HCT116 (cell line): ENCODE measurements around the gene CEP72. TPM values are rescaled to one million over a fixed set of nuclear protein-coding genes. Genes with fewer than 3 reads are reported as not detected.

Experiments
- ATAC-seq: fragments of 200-7000 bp; cut with Tn5 transposase; 2 replicates; pipeline ENCODE4 v1.9.1; 2020; ENCODE audit warnings: mild to moderate bottlenecking, moderate library complexity
- BruUV-seq: library from RNA; stranded (reverse); fragments of 400-500 nt; replicated peaks from 2 replicates; lab custom pipeline; 2021; lab: Mats Ljungman, UMichigan
- CTCF ChIA-PET: fragments of 300-600 bp; sonication (Branson Sonifier 250); formaldehyde crosslinking; loops from one replicate; lab custom pipeline; 2021; ENCODE audit warnings: antibody characterized with exemption; lab: Charles Lee
- POLR2A ChIA-PET: fragments of 300-600, 350-600 bp; sonication (Branson Sonifier 250); formaldehyde crosslinking; loops from one replicate; lab custom pipeline; 2021; ENCODE audit warnings: antibody characterized with exemption; lab: Charles Lee
- RAD21 ChIA-PET, 2 experiments: fragments of 300-600 bp; sonication (Branson Sonifier 250); formaldehyde crosslinking; loops; one replicate each; lab custom pipeline; 2023; ENCODE audit warnings: low total read pairs in 2 of 2; ENCODE audit not compliant: uncharacterized antibody in 2 of 2, unreplicated experiment in 2 of 2, low non-redundant PET in 1 of 2; lab: Charles Lee
- DNase-seq: peaks from one replicate; pipeline ENCODE4 v3.0.0-alpha.2; 2010; ENCODE audit warnings: low read depth, low spot score
- H2AFZ ChIP-seq: fragments of 200-600 bp; shearing (Covaris generic), sonication (generic); 2 replicates; pipeline ENCODE4 v1.6.1; 2017; ENCODE audit warnings: low read depth, mixed run types, mixed read lengths, antibody characterized with exemption, low read length; ENCODE audit not compliant: poor library complexity, severe bottlenecking
- H3K27ac ChIP-seq: 2 replicates; pipeline ENCODE4 v1.5.1; 2012; ENCODE audit warnings: low read depth, low read length
- H3K27me3 ChIP-seq: fragments of 200-600 bp; sonication (generic); 2 replicates; pipeline ENCODE4 v1.6.1; 2016; ENCODE audit warnings: mixed run types, low read length, mixed read lengths; ENCODE audit not compliant: insufficient read depth
- H3K36me3 ChIP-seq, 2 experiments: fragments of 200-500 bp in 1 of 2; fragments of 200-600 bp in 1 of 2; sonication (Bioruptor generic) in 1 of 2; sonication (generic) in 1 of 2; 2 replicates each; pipeline versions ENCODE4 v1.5.1 to v1.6.1; 2014 to 2016; ENCODE audit warnings: low read length in 2 of 2, inconsistent platforms in 1 of 2, mixed read lengths in 1 of 2, mixed run types in 1 of 2; ENCODE audit not compliant: insufficient read depth in 2 of 2, control insufficient read depth in 1 of 2
- H3K4me1 ChIP-seq, 2 experiments: fragments of 200-600 bp in 1 of 2; sonication (generic) in 1 of 2; 2 replicates each; pipeline versions ENCODE4 v1.5.1 to v1.6.1; 2012 to 2017; ENCODE audit warnings: low read length in 2 of 2, inconsistent platforms in 1 of 2, mild to moderate bottlenecking in 1 of 2, mixed read lengths in 1 of 2, mixed run types in 1 of 2, moderate library complexity in 1 of 2; ENCODE audit not compliant: insufficient read depth in 2 of 2, control insufficient read depth in 1 of 2
- H3K4me2 ChIP-seq: fragments of 200-600 bp; sonication (generic); 2 replicates; pipeline ENCODE4 v1.6.1; 2017; ENCODE audit warnings: mixed run types, low read length, mixed read lengths
- H3K4me3 ChIP-seq, 2 experiments: fragments of 200-600 bp in 1 of 2; sonication (generic) in 1 of 2; replicated peaks in 1 of 2; 2 replicates each; pipeline ENCODE4 v1.5.1; 2011 to 2016; ENCODE audit warnings: low read length in 2 of 2, control low read depth in 1 of 2, low read depth in 1 of 2, mild to moderate bottlenecking in 1 of 2, mixed read lengths in 1 of 2, mixed run types in 1 of 2
- H3K79me2 ChIP-seq: fragments of 200-600 bp; sonication (generic); 2 replicates; pipeline ENCODE4 v1.6.1; 2017; ENCODE audit warnings: mild to moderate bottlenecking, mixed run types, low read length, moderate library complexity, mixed read lengths; ENCODE audit not compliant: insufficient read depth
- H3K9ac ChIP-seq: fragments of 200-600 bp; sonication (generic); 2 replicates; pipeline ENCODE4 v1.6.1; 2016; ENCODE audit warnings: low read length, mixed read lengths
- H3K9me2 ChIP-seq: fragments of 200-600 bp; sonication (generic), shearing (Covaris generic); 2 replicates; pipeline ENCODE4 v1.6.1; 2017; ENCODE audit warnings: mixed run types, mild to moderate bottlenecking, moderate library complexity; ENCODE audit not compliant: insufficient read depth
- H3K9me3 ChIP-seq, 2 experiments: fragments of 200-500 bp in 1 of 2; fragments of 200-600 bp in 1 of 2; sonication (Bioruptor generic) in 1 of 2; sonication (generic) in 1 of 2; 2 replicates each; pipeline ENCODE4 v1.6.1; 2014 to 2017; ENCODE audit warnings: low read length in 2 of 2, mixed read lengths in 2 of 2, inconsistent platforms in 1 of 2, low read depth in 1 of 2, mild to moderate bottlenecking in 1 of 2, mixed run types in 1 of 2, moderate library complexity in 1 of 2; ENCODE audit not compliant: control insufficient read depth in 1 of 2, insufficient read depth in 1 of 2
- H4K20me1 ChIP-seq: fragments of 200-600 bp; sonication (generic), shearing (Covaris generic); 2 replicates; pipeline ENCODE4 v1.6.1; 2017; ENCODE audit warnings: mixed run types, mild to moderate bottlenecking, moderate library complexity; ENCODE audit not compliant: insufficient read depth
- ATF3 ChIP-seq: IDR thresholded peaks from 2 replicates; pipeline ENCODE4 v1.6.1; 2012
- CBX3 ChIP-seq: IDR thresholded peaks from 2 replicates; pipeline ENCODE4 v1.6.1; 2012; ENCODE audit warnings: low read depth
- CEBPB ChIP-seq: IDR thresholded peaks from 2 replicates; pipeline ENCODE4 v1.6.1; 2012; ENCODE audit warnings: low read depth
- EGR1 ChIP-seq: IDR thresholded peaks from 2 replicates; pipeline ENCODE4 v1.6.1; 2012; ENCODE audit warnings: low read depth
- ELF1 ChIP-seq: IDR thresholded peaks from 2 replicates; pipeline ENCODE4 v1.6.1; 2012; ENCODE audit warnings: low read depth, borderline replicate concordance
- EZH2phosphoT487 ChIP-seq: fragments of 200-600 bp; IDR thresholded peaks from 2 replicates; pipeline ENCODE4 v1.6.1; 2018; ENCODE audit warnings: antibody characterized with exemption, borderline replicate concordance
- FOSL1 ChIP-seq: IDR thresholded peaks from 2 replicates; pipeline ENCODE4 v1.6.1; 2012; ENCODE audit warnings: low read depth
- SIN3A ChIP-seq: IDR thresholded peaks from 2 replicates; pipeline ENCODE4 v1.6.1; 2012; ENCODE audit warnings: low read depth
- SP1 ChIP-seq: IDR thresholded peaks from 2 replicates; pipeline ENCODE4 v1.6.1; 2012; ENCODE audit warnings: low read depth
- SRF ChIP-seq: IDR thresholded peaks from 2 replicates; pipeline ENCODE4 v1.6.1; 2012; ENCODE audit warnings: low read depth
- TCF7L2 ChIP-seq: IDR thresholded peaks from 2 replicates; pipeline ENCODE4 v1.7.0; 2011; ENCODE audit warnings: borderline replicate concordance, inconsistent platforms; ENCODE audit not compliant: insufficient read depth, insufficient read length; ENCODE audit errors: extremely low read depth
- YY1 ChIP-seq: IDR thresholded peaks from 2 replicates; pipeline ENCODE4 v1.6.1; 2011; ENCODE audit warnings: low read length, low read depth, moderate library complexity, mild to moderate bottlenecking; ENCODE audit not compliant: insufficient replicate concordance; ENCODE audit errors: extremely low read depth
- ZBTB33 ChIP-seq: IDR thresholded peaks from 2 replicates; pipeline ENCODE4 v1.6.1; 2011; ENCODE audit warnings: mild to moderate bottlenecking, low read length, moderate library complexity; ENCODE audit not compliant: insufficient replicate concordance; ENCODE audit errors: extremely low read depth
- ZNF274 ChIP-seq: fragments of 200-500 bp; sonication (Bioruptor generic); IDR thresholded peaks from 2 replicates; pipeline ENCODE4 v1.6.1; 2014; ENCODE audit warnings: mild to moderate bottlenecking, low read depth, low read length, inconsistent platforms
- intact Hi-C: fragments of 100-400 bp; cut with micrococcal nuclease; formaldehyde crosslinking; loops from 2 replicates; pipeline ENCODE4 v1.10.0; 2022
- total RNA-seq: library from RNA; stranded (reverse); gene quantifications from one replicate; pipeline ENCODE4 v1.2.1, GENCODE V29; 2021; ENCODE audit not compliant: unreplicated experiment
- TF ChIP-seq, protein P1 (sequence below): IDR thresholded peaks from 2 replicates; pipeline ENCODE4 v1.6.1; 2012; ENCODE audit warnings: low read depth

The CEP72 gene
- total RNA-seq, 1 experiment from 2014 or later = 25.6 TPM

DNA sequence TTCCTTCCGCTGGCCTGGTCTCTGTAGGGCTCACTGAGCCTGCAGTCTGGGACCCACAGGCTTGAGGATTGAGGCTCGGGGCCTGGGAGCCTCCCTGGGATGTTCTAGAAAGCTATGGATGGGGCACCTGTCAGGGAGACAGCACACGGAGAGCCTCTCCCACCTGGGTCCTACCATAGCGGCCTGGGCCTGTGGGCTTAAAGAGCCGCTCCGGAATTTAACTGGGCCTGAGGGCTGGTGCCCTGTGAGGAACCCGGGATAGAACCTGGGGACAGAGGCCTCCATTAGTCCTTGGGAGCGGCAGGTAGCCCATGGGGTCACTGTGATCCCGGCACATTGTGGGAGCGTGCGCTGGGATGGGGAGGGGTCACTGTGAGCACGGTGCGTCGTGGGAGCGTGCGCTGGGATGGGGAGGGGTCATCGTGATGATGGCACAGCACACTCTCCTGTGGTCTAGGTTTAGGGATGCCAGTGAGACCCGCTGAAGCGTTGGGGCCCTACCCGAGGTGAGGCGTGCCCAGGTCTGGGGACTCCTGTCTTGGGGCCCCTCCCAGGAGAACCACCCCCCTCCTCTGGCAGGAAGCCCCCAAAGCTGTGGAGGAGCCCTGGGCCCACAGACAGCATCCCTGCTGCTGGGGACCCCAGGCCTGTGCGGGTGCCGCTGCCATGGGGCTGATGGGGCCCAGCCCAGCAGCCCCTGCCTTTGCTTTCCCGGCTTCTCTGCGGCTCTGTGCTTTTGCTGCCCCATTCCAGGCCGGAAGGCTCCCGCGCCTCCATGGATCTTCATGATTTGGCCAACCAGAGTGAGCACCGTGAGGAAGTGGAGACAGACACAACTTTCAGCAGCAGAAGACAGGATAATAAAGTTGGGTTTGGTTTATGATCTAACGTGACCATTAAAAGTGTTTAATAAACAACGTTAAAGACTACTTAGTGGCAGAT lies 3.4 kb upstream of the CEP72 start (continued):
- TF ChIP-seq ZBTB33 = no peak
- no peak for TF ChIP-seq CEBPB
- TF ChIP-seq ELF1 = no peak
- TF ChIP-seq SIN3A = no peak

DNA sequence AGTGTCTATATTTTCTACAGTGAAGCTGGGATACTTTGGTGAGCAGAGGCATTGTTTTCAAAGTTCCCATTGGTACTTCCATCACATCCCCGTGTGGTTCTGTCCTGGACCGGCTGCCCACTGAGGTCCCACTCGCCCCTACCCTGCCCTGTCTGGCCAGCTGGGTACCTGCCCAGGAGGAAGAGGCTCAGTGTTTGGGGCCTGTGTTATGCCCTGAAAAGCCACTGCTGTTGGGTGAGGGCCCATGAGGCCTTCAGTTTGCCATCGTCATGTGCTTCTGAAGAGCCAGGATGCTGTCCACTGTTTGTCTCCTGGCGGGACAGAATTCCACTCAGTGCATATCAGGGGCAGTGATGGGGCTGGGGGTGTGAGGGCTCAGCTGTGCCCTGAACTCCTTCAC lies 2.6 kb upstream of the CEP72 start:
- DNase-seq (no peak), ATAC-seq (no peak)
- BruUV-seq = no TSS peak
- Histone ChIP-seq H3K79me2 (peaks cover 21% of the 10 kb centered on the region), H3K4me3 (no peak overlapping the region), H3K36me3 (peaks cover 0 to 2% of the 10 kb centered on the region in 2 experiments; a peak in 1 of 4 replicates), H3K27me3 (no peaks in the 10 kb centered on the region), H3K4me2 (no peak overlapping the region), H3K9ac (no peak overlapping the region), H3K9me2 (no peaks in the 10 kb centered on the region), H3K27ac (no peak overlapping the region), H4K20me1 (no peaks in the 10 kb centered on the region), H3K4me1 (peaks cover 0 to 16% of the 10 kb centered on the region in 2 experiments; a peak in 2 of 4 replicates), H2AFZ (no peak overlapping the region), H3K9me3 (no peaks in the 10 kb centered on the region)
- intact Hi-C loops = no loop called here
- POLR2A ChIA-PET = no interaction called here
- RAD21 ChIA-PET = no interaction called here
- CTCF ChIA-PET = no interaction called here
- no peak for TF ChIP-seq SRF
- no peak for TF ChIP-seq EZH2phosphoT487
- TF ChIP-seq, protein P1, sequence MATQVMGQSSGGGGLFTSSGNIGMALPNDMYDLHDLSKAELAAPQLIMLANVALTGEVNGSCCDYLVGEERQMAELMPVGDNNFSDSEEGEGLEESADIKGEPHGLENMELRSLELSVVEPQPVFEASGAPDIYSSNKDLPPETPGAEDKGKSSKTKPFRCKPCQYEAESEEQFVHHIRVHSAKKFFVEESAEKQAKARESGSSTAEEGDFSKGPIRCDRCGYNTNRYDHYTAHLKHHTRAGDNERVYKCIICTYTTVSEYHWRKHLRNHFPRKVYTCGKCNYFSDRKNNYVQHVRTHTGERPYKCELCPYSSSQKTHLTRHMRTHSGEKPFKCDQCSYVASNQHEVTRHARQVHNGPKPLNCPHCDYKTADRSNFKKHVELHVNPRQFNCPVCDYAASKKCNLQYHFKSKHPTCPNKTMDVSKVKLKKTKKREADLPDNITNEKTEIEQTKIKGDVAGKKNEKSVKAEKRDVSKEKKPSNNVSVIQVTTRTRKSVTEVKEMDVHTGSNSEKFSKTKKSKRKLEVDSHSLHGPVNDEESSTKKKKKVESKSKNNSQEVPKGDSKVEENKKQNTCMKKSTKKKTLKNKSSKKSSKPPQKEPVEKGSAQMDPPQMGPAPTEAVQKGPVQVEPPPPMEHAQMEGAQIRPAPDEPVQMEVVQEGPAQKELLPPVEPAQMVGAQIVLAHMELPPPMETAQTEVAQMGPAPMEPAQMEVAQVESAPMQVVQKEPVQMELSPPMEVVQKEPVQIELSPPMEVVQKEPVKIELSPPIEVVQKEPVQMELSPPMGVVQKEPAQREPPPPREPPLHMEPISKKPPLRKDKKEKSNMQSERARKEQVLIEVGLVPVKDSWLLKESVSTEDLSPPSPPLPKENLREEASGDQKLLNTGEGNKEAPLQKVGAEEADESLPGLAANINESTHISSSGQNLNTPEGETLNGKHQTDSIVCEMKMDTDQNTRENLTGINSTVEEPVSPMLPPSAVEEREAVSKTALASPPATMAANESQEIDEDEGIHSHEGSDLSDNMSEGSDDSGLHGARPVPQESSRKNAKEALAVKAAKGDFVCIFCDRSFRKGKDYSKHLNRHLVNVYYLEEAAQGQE = no peak
- no peak for TF ChIP-seq ZNF274
- TF ChIP-seq ZBTB33 = no peak
- no peak for TF ChIP-seq EGR1
- TF ChIP-seq CBX3 = no peak
- TF ChIP-seq SIN3A = no peak
- no peak for TF ChIP-seq ELF1
- TF ChIP-seq ATF3 = no peak
- no peak for TF ChIP-seq FOSL1
- TF ChIP-seq CEBPB = no peak
- TF ChIP-seq TCF7L2 = no peak
- no peak for TF ChIP-seq SP1
- TF ChIP-seq YY1 = no peak
